Activated CD8-positive, alpha-beta memory T cell treated with anti-CD3 and anti-CD28 coated beads, Interleukin-2, amount 50 U/mL, for 1 hour (primary cell): ENCODE measurements around the gene ATP11A.
"Not testable (repeated sequence)": the region's sequence is repeated elsewhere in the genome, so short reads cannot be mapped to it uniquely, and the experiment has no call there.

ENCODE experiments used
- DNase-seq: peaks from one replicate; pipeline ENCODE4 v3.0.0-alpha.2; 2020; ENCODE audit errors: extremely low read depth

The ATP11A gene

GRCh38 chr13:112692586-112692985 is 2.7 kb downstream of the ATP11A start:
- DNase-seq: no peak

GRCh38 chr13:112693831-112694497 is 4.1 kb downstream of the ATP11A start:
- no peak for DNase-seq

DNA sequence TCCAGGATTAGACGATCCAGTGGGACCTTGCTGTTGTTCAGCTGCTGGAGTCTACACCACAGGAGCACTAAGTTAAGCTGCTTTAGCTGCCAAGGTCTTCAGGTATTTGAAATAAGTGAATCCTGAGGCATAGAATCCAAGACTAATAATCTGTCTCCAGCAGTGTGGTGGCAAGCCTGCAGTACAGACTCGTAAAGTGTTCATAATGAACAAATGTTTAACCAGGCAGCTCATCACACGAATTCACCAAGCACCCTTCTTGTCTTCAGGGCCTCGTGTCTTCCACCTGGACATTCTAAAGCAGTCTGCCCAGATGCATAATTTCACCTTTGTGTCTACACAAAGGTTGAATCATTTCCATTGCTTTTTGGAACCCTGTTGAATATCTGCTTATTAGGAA is 5.3 kb downstream of the ATP11A start:
- no peak for DNase-seq

GRCh38 chr13:112696001-112696868 is 6.4 kb downstream of the ATP11A start:
- no peak for DNase-seq

DNA sequence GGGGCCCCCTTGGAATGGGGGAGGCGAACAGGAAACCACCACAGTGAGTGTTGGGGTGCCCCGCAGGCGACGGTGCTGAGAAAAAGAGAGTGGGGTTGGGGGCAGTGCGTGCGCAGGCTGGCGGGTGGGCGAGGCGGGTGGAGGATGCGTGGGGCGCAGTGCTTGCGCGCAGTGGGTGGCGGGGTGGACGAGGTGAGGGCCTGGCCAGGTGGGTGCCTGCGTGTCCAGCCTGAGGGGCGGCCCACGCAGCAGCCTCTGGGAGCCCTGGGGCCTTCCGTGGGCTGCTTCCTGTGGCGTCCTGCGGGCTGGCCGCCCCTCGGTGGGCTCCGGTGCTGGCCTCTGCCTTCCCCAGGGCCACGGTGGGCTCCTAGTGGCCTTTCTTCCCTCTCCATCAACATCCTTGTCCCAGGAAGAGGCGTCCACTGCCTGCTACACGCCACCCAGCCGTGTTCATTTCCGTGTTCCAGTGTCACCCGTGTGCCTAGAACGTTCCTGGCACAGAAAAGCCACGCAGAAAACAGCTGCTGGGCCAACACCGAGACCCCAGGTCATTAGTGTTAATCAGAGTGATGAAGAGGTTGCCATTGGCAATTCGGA is 7.1 kb downstream of the ATP11A start:
- no peak for DNase-seq

- no peak for DNase-seq
These were observed 8.2 kb downstream of the ATP11A start for GRCh38 chr13:112697756-112698655.

DNA sequence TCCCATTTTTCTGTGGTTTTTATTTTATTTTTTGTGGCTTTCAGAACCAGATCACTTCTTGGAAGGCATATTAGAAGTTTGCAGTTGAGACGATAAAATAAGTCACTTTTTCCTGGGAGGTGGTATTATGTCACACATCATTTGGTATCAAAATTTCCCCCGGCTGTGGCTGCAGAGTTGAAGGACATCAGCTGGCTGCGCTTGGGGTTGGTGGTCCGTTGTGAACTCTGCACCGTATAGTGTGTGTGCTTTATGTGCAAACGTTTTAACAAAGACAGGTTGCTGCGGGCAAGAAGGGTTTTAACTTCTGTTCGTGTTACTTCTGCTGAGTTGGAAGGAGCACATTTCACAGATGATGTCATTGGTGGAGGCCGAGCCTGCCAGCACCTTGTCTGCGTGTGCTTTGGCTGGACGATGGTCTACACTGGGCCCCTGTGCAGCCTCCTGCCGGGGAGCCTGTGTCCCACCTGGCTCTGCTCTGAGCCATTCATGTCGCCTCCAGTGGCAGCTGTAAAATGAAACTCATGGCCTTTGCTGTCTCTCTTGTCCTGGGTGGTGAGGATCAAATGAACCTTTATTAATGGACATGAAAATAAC is 9.6 kb downstream of the ATP11A start:
- DNase-seq: no peak

DNA sequence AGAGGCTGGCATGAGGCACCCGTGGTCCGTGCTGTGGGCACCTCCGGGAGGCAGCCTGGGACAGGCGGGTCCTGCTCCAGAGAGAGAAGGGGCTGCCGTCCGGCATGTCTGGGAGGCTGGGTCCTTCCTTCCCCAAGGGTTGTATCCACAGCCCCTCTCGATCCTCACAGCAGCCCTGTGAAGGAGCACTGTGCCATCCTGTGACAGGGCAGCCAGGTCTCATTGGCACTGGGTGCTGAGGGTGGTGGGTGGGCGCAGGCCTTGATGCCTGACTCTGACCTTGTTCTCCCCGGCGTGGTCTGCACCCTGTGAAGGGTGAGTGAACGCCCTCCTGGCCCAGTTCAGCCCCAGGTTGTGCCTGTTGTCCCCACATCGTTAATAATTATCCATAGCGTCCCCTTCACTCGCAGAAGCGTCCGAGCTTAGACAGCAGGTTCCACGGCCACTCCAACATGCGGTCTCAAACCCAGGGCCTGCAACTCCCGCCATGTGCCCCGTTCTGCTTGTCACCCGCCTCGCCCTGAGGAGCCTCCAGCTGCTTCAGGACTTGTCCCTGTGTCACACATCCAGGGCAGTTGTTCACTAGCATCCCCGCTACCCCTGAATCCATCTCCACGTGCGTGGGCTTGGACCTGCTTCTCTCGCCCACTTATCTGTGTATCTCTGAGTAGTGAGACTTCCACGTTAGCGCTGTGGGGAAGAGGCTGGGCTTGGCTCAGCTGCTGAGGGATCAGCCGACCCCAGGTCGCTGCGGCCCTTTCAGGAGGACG is 10.6 kb downstream of the ATP11A start:
- no peak for DNase-seq

DNA sequence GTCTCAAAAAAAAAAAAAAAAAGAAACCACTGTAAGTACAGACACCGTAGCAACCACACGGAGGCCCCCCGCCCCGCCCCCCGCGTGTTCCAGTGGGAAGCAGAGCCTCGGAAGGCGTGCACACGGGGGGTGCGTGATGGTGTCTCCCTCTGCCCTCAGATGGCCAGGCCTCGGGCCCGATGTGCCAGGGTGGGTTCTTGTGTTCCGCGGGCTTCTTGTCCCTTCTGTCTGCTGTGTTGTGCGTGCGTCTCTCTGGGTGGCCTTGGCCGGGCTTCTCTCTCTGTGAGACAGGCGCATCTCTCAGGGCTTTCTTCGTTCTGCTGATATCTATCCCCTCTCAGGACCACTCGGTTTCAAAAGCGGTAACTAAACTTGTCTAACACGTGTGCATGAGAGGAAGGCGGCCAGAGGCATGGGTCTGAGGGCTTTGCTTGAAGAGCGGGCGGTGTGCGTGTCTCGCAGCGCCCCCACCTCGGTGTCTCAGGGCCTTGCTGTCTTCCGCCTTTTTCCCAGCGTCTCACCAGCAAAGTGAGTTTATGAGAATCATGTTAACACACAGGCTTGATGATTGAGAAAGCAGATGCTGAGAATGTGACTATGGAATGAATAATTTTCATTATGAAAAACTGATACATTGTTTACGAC is 12.6 kb downstream of the ATP11A start:
- DNase-seq: no peak

- no peak for DNase-seq
These were observed 13.1 kb downstream of the ATP11A start for GRCh38 chr13:112702986-112703379.

GRCh38 chr13:112703449-112704284 is 13.8 kb downstream of the ATP11A start:
- no peak for DNase-seq

DNA sequence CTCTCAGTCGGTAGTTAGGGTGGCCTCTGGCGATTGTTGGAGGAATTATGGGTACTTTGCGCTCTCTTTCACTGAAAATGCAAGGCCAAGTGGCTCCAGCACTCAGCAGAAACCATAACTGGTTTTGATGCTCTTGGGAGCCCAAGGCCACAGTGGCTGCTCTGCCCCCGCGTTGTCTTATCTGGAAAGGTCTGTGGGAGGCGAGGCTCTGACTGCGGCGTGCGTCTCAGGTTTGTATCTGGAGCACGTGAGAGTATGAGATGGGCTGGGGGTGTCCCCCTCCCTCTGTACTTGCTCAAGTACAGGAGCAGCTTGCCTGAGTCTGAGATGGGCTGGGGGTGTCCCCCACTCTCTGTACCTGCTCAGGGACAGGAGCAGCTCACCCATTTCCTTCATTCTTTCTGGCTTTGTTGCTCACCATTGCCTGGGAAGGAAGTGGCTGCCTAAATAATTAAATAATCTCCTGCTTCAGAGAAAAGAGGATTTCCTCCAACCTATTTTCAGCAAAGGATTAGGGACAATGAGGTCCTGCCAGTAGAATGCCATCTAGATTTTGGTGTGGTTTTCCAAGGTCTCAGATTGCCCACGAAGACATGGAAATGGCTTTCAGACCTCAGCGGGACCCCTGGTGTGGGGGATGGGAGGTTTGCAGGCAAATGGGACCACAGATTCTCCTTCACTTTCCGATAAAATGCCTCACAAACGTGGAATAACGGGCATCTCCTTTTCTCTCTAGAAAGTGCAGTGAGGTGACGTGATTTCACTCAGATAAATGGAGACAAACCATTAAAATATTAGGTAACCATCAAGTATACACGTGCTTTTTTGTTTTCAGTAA is 14.7 kb downstream of the ATP11A start:
- DNase-seq: no peak

DNA sequence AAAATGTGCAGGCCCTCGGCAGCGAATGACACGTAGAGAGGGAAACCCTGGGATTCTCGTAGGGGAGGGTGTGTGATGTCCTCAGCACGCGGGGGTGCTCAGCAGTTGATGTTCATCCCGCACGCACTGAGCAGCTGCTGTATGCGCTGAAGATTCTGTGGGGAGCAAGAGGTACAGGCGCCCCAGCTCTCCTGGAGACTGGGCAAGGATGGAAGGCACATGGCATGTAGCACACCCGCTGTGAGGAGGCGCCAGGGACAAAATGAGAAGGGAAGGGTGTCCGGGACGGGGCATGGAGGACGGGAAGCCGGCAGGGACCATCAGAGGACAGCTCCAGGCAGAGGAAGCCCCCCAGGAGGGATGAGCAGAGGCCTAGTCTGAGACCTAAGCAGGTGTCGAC is 15.4 kb downstream of the ATP11A start:
- no peak for DNase-seq

DNA sequence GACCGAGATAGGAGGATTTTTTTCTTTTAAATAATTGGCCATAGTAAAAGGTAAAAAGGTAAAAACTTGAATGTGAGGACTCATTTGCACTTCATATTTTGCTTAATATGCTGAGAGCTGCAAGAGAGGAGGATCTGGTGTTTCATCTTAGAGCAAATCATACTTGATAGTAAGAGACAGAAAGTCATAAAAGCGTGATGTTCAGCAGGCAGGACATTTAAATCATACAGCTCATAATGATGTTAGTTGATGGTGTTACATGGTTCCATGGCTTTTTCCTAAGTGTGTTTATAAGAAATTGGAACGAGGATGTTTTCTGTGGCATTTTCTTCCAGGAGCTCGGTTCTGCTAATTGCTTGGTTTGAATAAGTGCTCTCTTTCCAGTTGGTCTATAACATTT is 16.3 kb downstream of the ATP11A start:
- no peak for DNase-seq

GRCh38 chr13:112708560-112709240 is 18.9 kb downstream of the ATP11A start:
- no peak for DNase-seq

DNA sequence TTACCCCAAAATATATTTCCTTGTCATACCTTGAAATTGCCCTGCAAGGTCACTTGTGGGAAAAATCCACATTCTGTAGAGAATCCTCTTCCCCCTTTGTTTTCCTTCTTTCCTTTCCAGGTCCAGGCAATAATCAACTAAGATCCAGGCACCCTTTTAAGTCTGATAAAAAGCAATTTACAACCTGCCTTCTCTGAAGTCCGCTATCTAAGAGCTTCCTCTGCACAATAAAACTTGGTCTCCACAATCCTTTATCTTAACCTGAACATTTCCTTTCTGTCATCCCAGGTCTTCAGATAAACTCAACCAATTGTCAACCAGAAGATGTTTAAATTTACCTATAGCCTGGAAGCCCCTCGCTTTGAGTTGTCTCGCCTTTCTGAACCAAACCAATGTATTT is 19.5 kb downstream of the ATP11A start:
- DNase-seq: not testable (repeated sequence)
